ACC112 (cell line): Measurements from ENCODE around the gene STK39.
"Not testable (repeated sequence)": the region's sequence is repeated elsewhere in the genome, so short reads cannot be mapped to it uniquely, and the experiment has no call there.

Experiments used
- H2AFZ ChIP-seq: fragments of 200-600 bp; sonication (generic); one replicate; pipeline ENCODE4 v1.6.0; 2017; ENCODE audit warnings: antibody characterized with exemption, low read length; ENCODE audit not compliant: unreplicated experiment
- H3K27ac ChIP-seq: fragments of 200-600 bp; sonication (generic); 2 replicates; pipeline ENCODE4 v1.5.1; 2014; ENCODE audit warnings: low read depth, mild to moderate bottlenecking, antibody characterized with exemption, low read length, moderate library complexity
- H3K27me3 ChIP-seq: fragments of 200-600 bp; sonication (generic); 2 replicates; pipeline ENCODE4 v1.6.1; 2014; ENCODE audit warnings: mild to moderate bottlenecking, antibody characterized with exemption, low read length, moderate library complexity, mixed read lengths; ENCODE audit not compliant: insufficient read depth
- H3K36me3 ChIP-seq: fragments of 200-600 bp; sonication (generic); 2 replicates; pipeline ENCODE4 v1.6.1; 2016; ENCODE audit warnings: mild to moderate bottlenecking, antibody characterized with exemption, low read length, moderate library complexity, mixed read lengths; ENCODE audit not compliant: insufficient read depth
- H3K4me1 ChIP-seq: fragments of 200-600 bp; sonication (generic); one replicate; pipeline ENCODE4 v1.6.1; 2016; ENCODE audit warnings: low read length, mixed read lengths; ENCODE audit not compliant: insufficient read depth, unreplicated experiment, control insufficient read depth
- H3K4me3 ChIP-seq: fragments of 200-600 bp; sonication (generic); 2 replicates; pipeline ENCODE4 v1.5.1; 2014; ENCODE audit warnings: mild to moderate bottlenecking, low read depth, low read length
- H3K79me2 ChIP-seq: fragments of 200-600 bp; sonication (generic); one replicate; pipeline ENCODE4 v1.6.0; 2016; ENCODE audit warnings: low read length; ENCODE audit not compliant: control insufficient read depth, unreplicated experiment, insufficient read depth

The STK39 gene

DNA sequence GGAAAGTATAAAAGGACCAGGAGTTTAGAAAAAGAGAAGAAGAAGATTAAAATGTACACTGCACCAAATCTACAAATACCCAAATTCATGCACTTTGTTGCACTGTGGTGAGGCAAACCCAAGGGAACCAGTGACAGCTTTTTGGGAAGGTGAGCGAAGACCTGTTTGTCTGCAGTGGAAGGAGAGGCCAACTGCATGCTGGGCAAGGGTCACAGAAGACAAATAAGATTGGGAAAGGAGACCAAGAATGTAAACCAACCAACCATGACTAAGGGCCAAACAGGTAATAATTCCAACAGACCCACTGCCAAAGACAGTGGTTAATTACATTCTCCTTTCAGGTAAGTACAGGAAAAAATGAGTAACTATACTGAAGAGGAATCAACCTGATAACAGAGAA lies 202.8 kb downstream of the STK39 start:
- H2AFZ ChIP-seq = no peak overlapping the region
- H3K4me3 ChIP-seq = no peak overlapping the region
- H3K27me3 ChIP-seq = no peaks in the 10 kb centered on the region
- H3K36me3 ChIP-seq = no peaks in the 10 kb centered on the region
- no peak overlapping the region for H3K27ac ChIP-seq
- no peaks in the 10 kb centered on the region for H3K79me2 ChIP-seq
- no peaks in the 10 kb centered on the region for H3K4me1 ChIP-seq

GRCh38 chr2:168044176-168044575 lies 203.2 kb downstream of the STK39 start:
- H3K4me1 ChIP-seq = no peaks in the 10 kb centered on the region
- H3K79me2 ChIP-seq = no peaks in the 10 kb centered on the region
- no peak overlapping the region for H3K27ac ChIP-seq
- H3K27me3 ChIP-seq = no peaks in the 10 kb centered on the region
- no peak overlapping the region for H2AFZ ChIP-seq
- H3K4me3 ChIP-seq = no peak overlapping the region
- H3K36me3 ChIP-seq = no peaks in the 10 kb centered on the region

DNA sequence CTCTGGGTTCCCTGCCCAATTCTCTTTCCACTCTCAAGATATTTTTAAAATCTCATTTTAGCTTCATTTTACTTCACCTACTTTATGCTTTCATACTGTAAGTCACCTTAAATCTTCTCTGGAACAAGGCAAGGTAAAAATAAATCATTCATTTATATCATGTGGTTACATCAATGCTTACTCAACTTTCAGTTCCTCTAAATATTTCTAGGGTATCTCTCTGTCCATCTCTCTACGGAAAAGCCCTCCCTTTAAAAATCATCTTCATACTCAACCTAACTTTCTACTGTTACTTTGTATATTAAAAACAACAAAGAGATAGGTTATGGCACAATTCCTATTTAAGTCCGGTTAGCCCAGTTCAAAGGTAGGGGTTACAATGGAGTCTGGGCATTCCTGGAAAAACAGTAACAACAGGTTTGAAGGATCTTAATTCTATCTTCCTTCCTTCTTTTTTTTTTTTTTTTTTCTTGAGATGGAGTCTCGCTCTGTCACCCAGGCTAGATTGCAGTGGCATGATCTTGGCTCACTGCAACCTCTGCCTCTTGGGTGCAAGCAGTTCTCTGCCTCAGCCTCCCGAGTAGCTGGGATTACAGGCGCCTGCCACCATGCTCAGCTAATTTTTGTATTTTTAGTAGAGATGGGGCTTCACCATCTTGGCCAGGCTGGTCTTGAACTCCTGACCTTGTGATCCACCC lies 205.1 kb downstream of the STK39 start:
- not testable (repeated sequence) for H3K36me3 ChIP-seq, H3K4me3 ChIP-seq, H3K27ac ChIP-seq, H3K27me3 ChIP-seq, H2AFZ ChIP-seq, H3K79me2 ChIP-seq, H3K4me1 ChIP-seq

DNA sequence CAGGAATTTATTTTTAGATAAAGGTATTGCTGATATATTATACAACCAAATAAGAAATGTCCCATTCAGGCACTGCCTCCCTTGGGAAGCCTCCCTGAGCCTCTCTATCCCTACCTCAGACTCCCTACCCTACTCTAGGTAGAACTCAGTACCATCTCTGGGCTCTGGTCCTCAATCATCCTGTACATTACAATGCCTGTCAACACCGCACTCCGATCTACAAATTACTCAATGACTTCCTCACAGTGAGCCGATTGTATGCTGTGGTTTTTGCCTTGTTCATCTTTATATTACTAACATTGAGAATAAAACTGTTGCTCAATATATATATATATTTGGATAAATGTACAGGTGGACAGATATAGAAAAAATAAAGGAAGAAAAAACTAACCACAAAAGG lies 207.5 kb downstream of the STK39 start:
- Histone ChIP-seq H3K36me3 (0 out of 2 replicates have a peak, but pooled peaks cover 4% of the 10 kb centered on the region), H3K4me1 (no peaks in the 10 kb centered on the region), H3K4me3 (no peak overlapping the region), H3K79me2 (no peaks in the 10 kb centered on the region), H3K27ac (no peak overlapping the region), H2AFZ (no peak overlapping the region), H3K27me3 (no peaks in the 10 kb centered on the region)

GRCh38 chr2:168037778-168038177 lies 209.6 kb downstream of the STK39 start:
- Histone ChIP-seq H2AFZ (no peak overlapping the region), H3K4me1 (no peaks in the 10 kb centered on the region), H3K4me3 (no peak overlapping the region), H3K79me2 (no peaks in the 10 kb centered on the region), H3K36me3 (0 out of 2 replicates have a peak, but pooled peaks cover 4% of the 10 kb centered on the region), H3K27ac (no peak overlapping the region), H3K27me3 (no peaks in the 10 kb centered on the region)

GRCh38 chr2:168035458-168035857 lies 211.9 kb downstream of the STK39 start:
- Histone ChIP-seq H2AFZ (no peak overlapping the region), H3K4me1 (peaks cover 17% of the 10 kb centered on the region), H3K27ac (no peak overlapping the region), H3K27me3 (no peaks in the 10 kb centered on the region), H3K79me2 (no peaks in the 10 kb centered on the region), H3K4me3 (no peak overlapping the region), H3K36me3 (0 out of 2 replicates have a peak, but pooled peaks cover 4% of the 10 kb centered on the region)

- Histone ChIP-seq H3K4me1 (peaks cover 20% of the 10 kb centered on the region), H3K79me2 (no peaks in the 10 kb centered on the region), H3K36me3 (0 out of 2 replicates have a peak, but pooled peaks cover 4% of the 10 kb centered on the region), H2AFZ (no peak overlapping the region), H3K27ac (no peak overlapping the region), H3K27me3 (no peaks in the 10 kb centered on the region), H3K4me3 (no peak overlapping the region)
Observed at GRCh38 chr2:168034616-168035015, 212.8 kb downstream of the STK39 start.

DNA sequence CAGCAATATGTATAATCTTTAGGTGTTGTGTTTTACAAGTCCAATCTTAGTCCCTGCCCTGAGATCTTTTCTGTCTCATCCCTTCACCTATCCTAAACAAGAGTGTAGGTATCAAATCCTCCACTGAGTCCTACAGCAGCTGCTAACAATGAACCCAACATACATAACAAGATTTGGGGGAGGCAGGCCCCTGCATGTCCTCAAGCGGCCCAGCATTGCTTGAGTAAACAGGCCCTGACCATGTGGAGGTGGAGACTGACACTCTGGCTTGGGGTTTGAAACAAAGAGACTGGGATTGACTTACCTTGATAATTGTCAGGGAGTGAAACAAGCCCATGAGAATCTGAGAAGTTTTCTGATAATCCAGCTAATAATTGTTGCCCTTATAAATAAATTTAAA lies 213.4 kb downstream of the STK39 start:
- H3K4me1 ChIP-seq = peaks cover 20% of the 10 kb centered on the region
- no peaks in the 10 kb centered on the region for H3K27me3 ChIP-seq
- no peak overlapping the region for H3K27ac ChIP-seq
- no peaks in the 10 kb centered on the region for H3K79me2 ChIP-seq
- H3K4me3 ChIP-seq = no peak overlapping the region
- 0 out of 2 replicates have a peak, but pooled peaks cover 4% of the 10 kb centered on the region for H3K36me3 ChIP-seq
- no peak overlapping the region for H2AFZ ChIP-seq

DNA sequence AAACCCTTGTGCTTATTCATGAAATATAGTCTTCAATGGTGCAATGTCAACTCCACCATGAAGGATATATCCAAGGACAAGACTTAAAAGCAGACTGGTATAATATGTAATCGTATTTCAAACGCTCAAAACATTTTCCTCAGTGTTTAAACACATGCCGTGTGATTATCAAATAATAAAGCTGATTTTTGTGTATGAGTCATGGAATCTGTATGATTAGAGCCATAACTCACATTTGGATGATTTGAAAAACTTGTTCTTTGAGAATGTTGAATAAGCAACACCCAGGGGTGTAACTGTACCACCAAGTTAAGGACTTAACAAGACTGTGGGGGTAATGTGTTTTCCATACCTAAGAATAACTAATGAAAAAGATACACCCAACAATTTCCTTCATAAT lies 215.3 kb downstream of the STK39 start:
- H3K27ac ChIP-seq = no peak overlapping the region
- H2AFZ ChIP-seq = no peak overlapping the region
- no peaks in the 10 kb centered on the region for H3K27me3 ChIP-seq
- no peak overlapping the region for H3K4me3 ChIP-seq
- H3K79me2 ChIP-seq = no peaks in the 10 kb centered on the region
- H3K4me1 ChIP-seq = peaks cover 20% of the 10 kb centered on the region
- H3K36me3 ChIP-seq = 0 out of 2 replicates have a peak, but pooled peaks cover 4% of the 10 kb centered on the region

DNA sequence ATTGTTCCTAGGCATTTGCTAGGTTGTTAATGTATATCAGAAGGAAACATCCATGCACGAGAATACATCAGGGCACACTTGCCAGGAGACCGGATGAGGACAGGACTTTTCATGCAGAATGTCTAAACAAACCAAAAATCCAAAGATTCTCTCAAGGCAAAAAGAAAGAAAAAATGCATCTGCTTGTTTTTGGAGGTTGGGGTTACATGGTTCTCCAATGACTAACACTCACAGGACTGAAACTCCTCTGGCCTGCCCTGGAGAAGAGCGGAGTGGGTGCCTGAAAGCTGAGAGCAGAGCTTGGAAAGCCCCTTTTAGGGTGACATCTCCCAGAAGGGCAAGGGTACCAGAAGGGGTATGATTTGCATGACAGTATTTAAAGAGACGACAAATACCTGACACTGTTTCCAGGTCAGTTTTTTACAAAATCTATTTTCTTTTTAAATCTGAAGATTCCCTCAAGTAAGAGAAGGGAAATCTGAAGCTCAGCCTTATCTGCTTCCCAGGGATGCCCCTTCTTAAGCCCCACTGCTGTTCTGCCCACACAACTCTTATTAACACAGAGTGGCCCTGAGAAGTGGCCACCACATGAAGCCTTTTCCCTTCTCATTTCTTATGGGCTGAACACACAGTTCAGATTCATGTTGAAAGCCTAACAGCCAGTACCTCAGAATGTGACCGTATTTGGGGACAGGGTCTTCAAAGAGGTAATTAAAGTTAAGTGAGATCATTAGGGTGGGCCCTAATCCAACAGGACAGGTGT lies 216.4 kb downstream of the STK39 start:
- Histone ChIP-seq H3K4me1 (peaks cover 20% of the 10 kb centered on the region), H3K79me2 (no peaks in the 10 kb centered on the region), H2AFZ (no peak overlapping the region), H3K27ac (peak overlapping the region; percentile 39), H3K36me3 (0 out of 2 replicates have a peak, but pooled peaks cover 4% of the 10 kb centered on the region), H3K27me3 (no peaks in the 10 kb centered on the region), H3K4me3 (no peak overlapping the region; the same call in 1 of the 2 replicates)

GRCh38 chr2:168029071-168029470 lies 218.3 kb downstream of the STK39 start:
- Histone ChIP-seq H3K4me3 (no peak overlapping the region), H3K27me3 (no peaks in the 10 kb centered on the region), H3K4me1 (peaks cover 20% of the 10 kb centered on the region), H3K79me2 (no peaks in the 10 kb centered on the region), H2AFZ (no peak overlapping the region), H3K27ac (no peak overlapping the region), H3K36me3 (no peaks in the 10 kb centered on the region; the same call in 1 of the 2 replicates)
